Transverse colon (tissue), 4 donors: ENCODE data around the gene SNX27. TPM values are rescaled to one million over a fixed set of nuclear protein-coding genes. Genes with fewer than 3 reads are reported as not detected.
A peak's percentile ranks its signal among the peaks of the same experiment; 100 is the strongest.

Source experiments
- DNase-seq: peaks from one replicate; pipeline ENCODE4 v3.0.0-alpha.2; 2019
- H3K27ac ChIP-seq, 4 donors: fragments of 200-600 bp; sonication (generic); 2 replicates each; pipeline ENCODE4 v1.5.1; 2016 to 2018; ENCODE audit warnings: inconsistent platforms in 4 of 4
- H3K27me3 ChIP-seq: fragments of 200-600 bp; sonication (generic); 2 replicates; pipeline ENCODE4 v1.5.1; 2017; ENCODE audit warnings: inconsistent platforms
- H3K36me3 ChIP-seq, 4 donors: fragments of 200-600 bp; sonication (generic); 2 replicates each; pipeline ENCODE4 v1.5.1; 2017 to 2019; ENCODE audit warnings: inconsistent platforms in 4 of 4
- H3K4me1 ChIP-seq, 4 donors: fragments of 200-600 bp; sonication (generic); 2 replicates each; pipeline ENCODE4 v1.5.1; 2017 to 2020; ENCODE audit warnings: inconsistent platforms in 4 of 4
- H3K4me3 ChIP-seq, 4 donors: fragments of 200-600 bp; sonication (generic); 1 replicate in 1 of 4; 2 replicates in 3 of 4; pipeline versions ENCODE4 v1.5.1 to v1.6.1; 2017 to 2019; ENCODE audit warnings: inconsistent platforms in 4 of 4
- H3K9me3 ChIP-seq, 2 donors: fragments of 200-600 bp; sonication (generic); 2 replicates each; pipeline ENCODE4 v1.5.1; 2017 to 2019; ENCODE audit warnings: inconsistent platforms in 2 of 2
- EP300 ChIP-seq: sonication (generic); formaldehyde crosslinking; IDR thresholded peaks from one replicate; pipeline ENCODE4 v1.6.1; 2017; ENCODE audit warnings: antibody characterized with exemption, low read depth
- POLR2A ChIP-seq: fragments of 450-650 bp; IDR thresholded peaks from one replicate; pipeline ENCODE4 v1.6.1; 2016; ENCODE audit warnings: antibody characterized with exemption, mild to moderate bottlenecking, moderate library complexity
- POLR2AphosphoS5 ChIP-seq, 3 donors: sonication (generic); formaldehyde crosslinking; IDR thresholded peaks; one replicate each; pipeline ENCODE4 v1.6.1; 2016; ENCODE audit warnings: antibody characterized with exemption in 3 of 3
- WGBS, 2 donors: methylation state at CpG; one replicate each; pipeline ENCODE4 v1.1.5; 2018; ENCODE audit warnings: low coverage in 1 of 2; 5-methylcytosine and 5-hydroxymethylcytosine counted together
- in situ Hi-C, 4 donors: fragments of 200-750 bp; cut with MboI; loops; one replicate each; pipeline versions ENCODE4 v1.15.0 to v1.15.1; 2017; ENCODE audit warnings: low sequenced_read_pairs in 3 of 4, low pct_ligation_motif_present in 1 of 4, low pct_unique_long_range_greater_than_20kb in 1 of 4
- intact Hi-C: fragments of 100-400 bp; cut with DNase I; formaldehyde crosslinking; loops from one replicate; pipeline ENCODE4 v1.15.1; 2023; ENCODE audit warnings: low total_unique reads
- total RNA-seq, 4 donors: library from RNA; depleted of rRNA; stranded (reverse); fragments of >200 nt; gene quantifications; one replicate each; pipeline ENCODE4 v1.1.0, GENCODE V29; 2016
- TF ChIP-seq, protein P1 (sequence below), 5 experiments: fragments of 200-600 bp in 3 of 5; fragments of 450-650 bp in 2 of 5; sonication (generic) in 3 of 5; IDR thresholded peaks; 1 replicate in 2 of 5; 2 replicates in 3 of 5; pipeline ENCODE4 v1.5.1; 2016 to 2017; ENCODE audit warnings: antibody characterized with exemption in 5 of 5, inconsistent platforms in 3 of 5, mild to moderate bottlenecking in 2 of 5, moderate library complexity in 1 of 5

SNX27 gene
- total RNA-seq, 4 donors from 2014 or later, result 11.5 to 37.0 (median 24.6) TPM

DNA sequence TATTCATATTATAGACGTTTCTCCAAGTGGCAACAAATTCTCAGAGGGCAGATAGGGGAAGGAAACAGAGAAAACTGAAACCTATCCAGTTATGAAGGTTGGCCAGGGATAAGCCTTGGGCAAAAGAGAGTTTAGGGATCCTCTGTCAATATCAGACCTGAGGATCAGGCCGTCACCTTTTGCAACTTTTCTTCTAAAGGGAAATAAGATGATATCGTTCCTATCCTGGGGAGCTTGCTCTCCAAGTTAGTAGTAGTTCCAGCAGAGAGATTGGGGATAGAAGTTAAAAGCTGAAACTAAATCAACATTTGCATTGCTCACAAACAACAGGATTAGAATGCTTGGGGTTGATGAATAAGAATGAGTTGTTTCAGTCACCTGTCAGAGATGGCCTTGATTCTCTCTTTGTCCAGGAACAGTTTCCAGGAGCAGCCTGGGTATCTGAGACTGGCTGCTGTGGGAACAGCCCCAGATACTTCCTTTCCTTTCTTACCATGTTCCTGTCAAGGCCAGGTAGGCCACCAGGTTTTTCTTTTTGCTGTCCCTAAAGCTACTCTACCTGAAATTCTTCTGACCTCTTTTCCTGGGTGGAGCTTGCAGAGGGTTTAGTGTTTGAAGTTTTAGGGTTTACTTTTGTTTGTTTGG lies 112.0 kb downstream of the SNX27 start:
- Histone ChIP-seq H3K27ac (no peak overlapping the region), H3K27me3 (no peaks in the 10 kb centered on the region), H3K4me3 (no peak overlapping the region), H3K9me3 (no peaks in the 10 kb centered on the region), H3K36me3 (no peaks in the 10 kb centered on the region), H3K4me1 (peaks cover 5 to 57% (median 39%) of the 10 kb centered on the region in 4 donors)
- intact Hi-C loops (no loop called here), in situ Hi-C loops (no loop called here)
- WGBS, 2 donors, result 61 to 70% methylated on average over 3 of the region's 3 CpGs
- TF ChIP-seq, protein P1, sequence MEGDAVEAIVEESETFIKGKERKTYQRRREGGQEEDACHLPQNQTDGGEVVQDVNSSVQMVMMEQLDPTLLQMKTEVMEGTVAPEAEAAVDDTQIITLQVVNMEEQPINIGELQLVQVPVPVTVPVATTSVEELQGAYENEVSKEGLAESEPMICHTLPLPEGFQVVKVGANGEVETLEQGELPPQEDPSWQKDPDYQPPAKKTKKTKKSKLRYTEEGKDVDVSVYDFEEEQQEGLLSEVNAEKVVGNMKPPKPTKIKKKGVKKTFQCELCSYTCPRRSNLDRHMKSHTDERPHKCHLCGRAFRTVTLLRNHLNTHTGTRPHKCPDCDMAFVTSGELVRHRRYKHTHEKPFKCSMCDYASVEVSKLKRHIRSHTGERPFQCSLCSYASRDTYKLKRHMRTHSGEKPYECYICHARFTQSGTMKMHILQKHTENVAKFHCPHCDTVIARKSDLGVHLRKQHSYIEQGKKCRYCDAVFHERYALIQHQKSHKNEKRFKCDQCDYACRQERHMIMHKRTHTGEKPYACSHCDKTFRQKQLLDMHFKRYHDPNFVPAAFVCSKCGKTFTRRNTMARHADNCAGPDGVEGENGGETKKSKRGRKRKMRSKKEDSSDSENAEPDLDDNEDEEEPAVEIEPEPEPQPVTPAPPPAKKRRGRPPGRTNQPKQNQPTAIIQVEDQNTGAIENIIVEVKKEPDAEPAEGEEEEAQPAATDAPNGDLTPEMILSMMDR (IDR thresholded peaks at IDR 0.05), result no peak
- TF ChIP-seq POLR2A (no peak), POLR2AphosphoS5 (IDR thresholded peaks at IDR 0.05) (no peak), EP300 (no peak)
- no peak for DNase-seq

DNA sequence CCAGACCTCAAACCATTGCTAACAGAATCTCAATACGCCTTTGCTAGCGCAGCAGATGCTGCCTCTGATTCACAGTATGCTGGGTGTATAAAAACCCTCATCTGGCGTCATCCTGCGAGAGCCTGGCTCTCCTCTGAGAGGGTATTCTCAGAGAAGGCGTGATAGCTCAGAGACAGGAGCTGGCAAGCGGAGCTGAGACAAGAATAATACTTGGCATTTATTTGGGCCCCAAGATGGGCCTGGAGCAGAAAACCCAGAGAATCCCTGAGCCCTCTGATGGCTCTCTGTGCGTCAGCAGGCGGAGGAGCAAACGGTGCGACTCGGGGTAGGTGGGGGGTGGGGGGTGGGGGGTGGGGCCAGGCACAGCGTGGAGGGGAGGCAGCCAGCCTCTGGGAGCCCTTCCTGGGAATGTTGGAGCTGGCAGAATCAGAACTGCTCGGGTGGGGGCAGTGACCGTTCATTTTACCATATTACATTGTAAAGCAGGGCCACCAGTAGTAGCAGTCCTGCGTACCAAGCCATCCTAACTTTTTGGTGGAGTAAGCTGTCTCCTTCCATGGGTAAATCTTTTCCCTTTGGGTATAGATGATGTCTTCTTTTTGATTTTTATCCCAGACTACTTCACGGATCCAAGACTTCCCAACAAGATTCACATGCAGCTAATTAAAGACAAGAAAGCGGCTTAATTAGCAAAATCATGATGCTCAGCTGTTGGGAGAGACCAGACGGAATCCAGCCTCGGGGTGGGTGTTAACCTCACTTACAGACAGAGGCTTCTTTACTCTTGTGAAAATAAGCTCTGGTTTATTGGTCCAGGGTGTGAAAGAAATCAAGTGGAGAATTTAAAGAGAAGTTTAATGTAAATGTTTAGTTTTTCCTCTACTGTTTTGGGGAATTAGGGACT lies 116.6 kb downstream of the SNX27 start:
- 50 to 69% methylated on average over 10 to 19 of the region's 19 CpGs for WGBS, 2 donors
- Histone ChIP-seq H3K36me3 (no peaks in the 10 kb centered on the region), H3K4me3 (no peak overlapping the region), H3K9me3 (no peaks in the 10 kb centered on the region), H3K27ac (peak overlapping the region; percentile 20 to 76 (median 64)), H3K27me3 (no peaks in the 10 kb centered on the region), H3K4me1 (peaks cover 0 to 49% (median 30%) of the 10 kb centered on the region in 4 donors)
- no peak for TF ChIP-seq POLR2A
- peak in 1 of 3 donors; percentile 17 for TF ChIP-seq POLR2AphosphoS5 (IDR thresholded peaks at IDR 0.05)
- no peak for DNase-seq
- intact Hi-C loops, result no loop called here
- in situ Hi-C loops, result loop anchor here in 2 of 4 donors (25.0 kb wide), 2 partner anchors 141 to 291 kb away; no protein-coding TSS in a partner anchor

DNA sequence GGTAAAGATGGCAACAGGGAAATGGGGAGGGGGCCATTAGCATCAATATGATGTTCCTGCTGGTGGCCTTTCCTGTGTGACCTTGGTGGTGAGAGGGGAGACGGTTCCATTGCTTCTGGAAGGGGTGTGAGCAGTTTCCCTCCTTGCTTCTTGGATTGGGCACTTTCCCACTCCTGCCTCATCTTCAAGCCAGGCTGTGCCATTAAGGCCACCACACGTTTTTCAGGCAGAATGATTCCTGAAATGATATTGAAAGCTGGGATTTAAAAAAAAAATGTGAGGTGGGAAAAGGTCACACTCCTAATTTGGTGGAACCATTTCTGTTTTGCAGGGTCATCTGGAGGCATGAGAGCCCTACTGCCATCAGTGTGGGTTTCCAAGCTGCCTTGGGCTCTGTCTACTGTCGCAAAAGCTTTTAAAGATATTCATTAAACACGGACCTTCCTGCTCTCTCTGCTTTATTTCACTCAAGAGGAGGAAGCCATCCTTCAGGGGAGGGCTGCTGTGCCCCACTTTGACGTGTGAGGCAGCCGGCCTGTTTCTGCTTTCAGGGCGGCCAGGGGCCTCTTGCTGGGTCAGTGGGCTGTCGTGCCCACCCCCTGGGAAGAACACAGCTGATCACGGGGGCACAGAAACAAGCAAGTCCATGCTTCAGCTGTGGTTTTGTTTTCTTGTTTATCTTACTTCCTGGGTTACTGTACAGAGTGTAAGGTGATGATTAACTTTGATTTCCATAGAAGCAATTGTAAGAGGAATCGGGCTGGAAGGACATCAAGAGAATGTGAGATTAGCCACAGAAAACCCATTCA lies 117.5 kb downstream of the SNX27 start:
- Histone ChIP-seq H3K4me1 (peaks cover 0 to 45% (median 29%) of the 10 kb centered on the region in 4 donors), H3K4me3 (peak overlapping the region in 1 of 4 donors; percentile 27), H3K27ac (peak overlapping the region; percentile 54 to 76 (median 64)), H3K9me3 (no peaks in the 10 kb centered on the region), H3K27me3 (no peaks in the 10 kb centered on the region), H3K36me3 (no peaks in the 10 kb centered on the region)
- TF ChIP-seq POLR2AphosphoS5 (IDR thresholded peaks at IDR 0.05) (no peak), EP300 (no peak), POLR2A (no peak)
- TF ChIP-seq, protein P1 (IDR thresholded peaks at IDR 0.05), result no peak
- no peak for DNase-seq
- 42 to 43% methylated on average over 1 to 10 of the region's 10 CpGs for WGBS, 2 donors
- intact Hi-C loops (no loop called here), in situ Hi-C loops (loop anchor here in 2 of 4 donors (25.0 kb wide), 2 partner anchors 142 to 292 kb away; no protein-coding TSS in a partner anchor)

DNA sequence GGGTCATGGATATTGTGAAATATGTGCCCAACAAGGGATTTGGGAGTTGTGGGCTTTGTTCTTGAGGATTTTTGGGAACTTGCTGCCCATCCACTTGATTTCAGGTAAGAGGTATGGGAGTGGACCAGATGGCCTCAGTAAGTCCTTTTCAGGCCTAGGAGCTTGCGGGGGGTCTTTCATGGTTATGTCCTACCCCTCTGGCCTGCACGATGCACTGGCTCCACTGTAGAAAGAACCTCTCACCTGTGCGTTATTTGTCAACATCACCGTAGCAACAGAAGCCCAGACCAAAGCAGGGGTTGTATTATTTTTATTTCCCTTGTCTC lies 118.1 kb downstream of the SNX27 start:
- in situ Hi-C loops (loop anchor here in 3 of 4 donors (5.0 to 25.0 kb wide), 4 partner anchors 135 to 293 kb away; no protein-coding TSS in a partner anchor), intact Hi-C loops (loop anchor here (5.0 kb wide), 2 partner anchors 38 to 138 kb away; no protein-coding TSS in a partner anchor)
- Histone ChIP-seq H3K9me3 (no peaks in the 10 kb centered on the region), H3K4me3 (no peak overlapping the region), H3K36me3 (no peaks in the 10 kb centered on the region), H3K4me1 (peaks cover 0 to 43% (median 29%) of the 10 kb centered on the region in 4 donors), H3K27me3 (no peaks in the 10 kb centered on the region), H3K27ac (peak overlapping the region; percentile 54 to 76 (median 64))
- DNase-seq, result no peak
- TF ChIP-seq EP300, result no peak
- no peak for TF ChIP-seq POLR2AphosphoS5 (IDR thresholded peaks at IDR 0.05)
- no peak for TF ChIP-seq POLR2A
- TF ChIP-seq, protein P1 (IDR thresholded peaks at IDR 0.05), result no peak
- WGBS, 2 donors, result 80% methylated on average over 4 of the region's 4 CpGs; no CpG with 5 or more reads in 1 of the 2 donors
